C4-2B (cell line): ENCODE results near the gene SULT1C3.

Source experiments
- CTCF ChIP-seq: fragments of 450-650 bp; conservative IDR thresholded peaks from 2 replicates; pipeline ENCODE4 v1.5.1; 2017; ENCODE audit warnings: mild to moderate bottlenecking
- ZFX ChIP-seq: fragments of 450-650 bp; IDR thresholded peaks from 2 replicates; pipeline ENCODE4 v1.6.1; 2017

GRCh38 chr2:108226564-108226963 lies 13.2 kb upstream of the SULT1C3 start:
- no peak for TF ChIP-seq CTCF
- TF ChIP-seq ZFX, result no peak
